Subcutaneous adipose tissue (tissue), 4 donors: ENCODE data around the gene NEUROG2. TPM values are rescaled to one million over a fixed set of nuclear protein-coding genes. Genes with fewer than 3 reads are reported as not detected.

Experiments
- total RNA-seq, 4 donors: library from RNA; depleted of rRNA; stranded (reverse); fragments of >200 nt; gene quantifications; one replicate each; pipeline ENCODE4 v1.1.0, GENCODE V29; 2016
- TF ChIP-seq, protein P1 (sequence below): fragments of 450-650 bp; IDR thresholded peaks from one replicate; pipeline ENCODE4 v1.5.1; 2016; ENCODE audit warnings: low read depth, mild to moderate bottlenecking, control low read depth, antibody characterized with exemption, moderate library complexity

NEUROG2 gene
- total RNA-seq, 4 donors from 2014 or later = not detected

DNA sequence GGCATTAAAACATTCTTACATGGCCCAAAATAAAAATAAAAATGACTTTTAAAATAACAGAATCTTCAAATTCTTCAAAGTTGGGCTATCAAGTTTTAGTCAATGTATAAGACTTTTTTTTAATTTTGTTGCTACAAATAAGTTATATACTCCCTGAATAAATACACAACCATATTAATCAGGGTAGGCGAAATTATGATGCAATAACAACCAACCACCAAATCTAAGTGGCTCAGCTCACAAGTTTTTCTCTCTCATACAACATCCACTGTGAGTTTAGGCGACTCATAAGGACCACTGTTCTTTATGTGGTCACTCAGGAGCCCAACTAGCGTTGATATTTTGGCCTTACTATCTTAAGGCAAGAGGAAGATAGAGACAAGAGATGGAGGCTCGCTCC is 11.2 kb downstream of the NEUROG2 start:
- TF ChIP-seq, protein P1, sequence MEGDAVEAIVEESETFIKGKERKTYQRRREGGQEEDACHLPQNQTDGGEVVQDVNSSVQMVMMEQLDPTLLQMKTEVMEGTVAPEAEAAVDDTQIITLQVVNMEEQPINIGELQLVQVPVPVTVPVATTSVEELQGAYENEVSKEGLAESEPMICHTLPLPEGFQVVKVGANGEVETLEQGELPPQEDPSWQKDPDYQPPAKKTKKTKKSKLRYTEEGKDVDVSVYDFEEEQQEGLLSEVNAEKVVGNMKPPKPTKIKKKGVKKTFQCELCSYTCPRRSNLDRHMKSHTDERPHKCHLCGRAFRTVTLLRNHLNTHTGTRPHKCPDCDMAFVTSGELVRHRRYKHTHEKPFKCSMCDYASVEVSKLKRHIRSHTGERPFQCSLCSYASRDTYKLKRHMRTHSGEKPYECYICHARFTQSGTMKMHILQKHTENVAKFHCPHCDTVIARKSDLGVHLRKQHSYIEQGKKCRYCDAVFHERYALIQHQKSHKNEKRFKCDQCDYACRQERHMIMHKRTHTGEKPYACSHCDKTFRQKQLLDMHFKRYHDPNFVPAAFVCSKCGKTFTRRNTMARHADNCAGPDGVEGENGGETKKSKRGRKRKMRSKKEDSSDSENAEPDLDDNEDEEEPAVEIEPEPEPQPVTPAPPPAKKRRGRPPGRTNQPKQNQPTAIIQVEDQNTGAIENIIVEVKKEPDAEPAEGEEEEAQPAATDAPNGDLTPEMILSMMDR = no peak

DNA sequence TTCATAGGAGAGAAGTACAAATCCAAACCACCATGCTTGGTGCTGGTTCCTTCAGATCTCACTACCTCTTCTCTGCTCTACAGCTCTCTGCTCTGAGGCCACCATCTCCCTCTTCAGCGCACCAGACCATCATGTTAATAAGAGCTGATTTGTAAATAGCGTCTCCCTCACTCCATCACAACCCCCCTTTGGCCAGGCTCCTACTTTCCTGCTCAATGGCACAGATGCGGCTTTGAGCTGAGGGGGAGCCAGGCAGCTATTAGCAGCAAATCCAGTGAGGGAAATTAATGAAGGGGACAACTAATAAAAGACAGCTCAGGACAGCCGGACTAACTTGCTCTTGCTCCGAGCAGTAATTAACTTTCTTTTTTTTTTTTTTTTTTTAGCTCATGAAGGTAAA is 13.1 kb downstream of the NEUROG2 start:
- TF ChIP-seq, protein P1 = no peak

DNA sequence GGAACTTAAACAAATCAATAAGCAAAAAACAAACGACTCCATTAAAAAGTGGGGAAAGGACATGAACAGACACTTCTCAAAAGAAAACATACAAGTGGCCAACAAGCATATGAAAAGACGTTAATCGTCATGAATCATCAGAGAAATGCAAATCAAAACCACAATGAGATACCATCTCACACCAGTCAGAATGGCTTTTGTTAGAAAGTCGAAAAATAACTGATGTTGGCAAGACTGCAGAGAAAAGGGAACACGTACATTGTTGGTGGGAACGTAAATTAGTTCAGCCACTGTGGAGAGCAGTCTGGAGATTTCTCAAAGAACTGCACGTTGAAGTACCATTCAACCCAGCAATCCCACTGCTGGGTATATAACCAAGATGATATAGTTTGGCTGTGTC is 23.7 kb downstream of the NEUROG2 start:
- TF ChIP-seq, protein P1 = no peak

DNA sequence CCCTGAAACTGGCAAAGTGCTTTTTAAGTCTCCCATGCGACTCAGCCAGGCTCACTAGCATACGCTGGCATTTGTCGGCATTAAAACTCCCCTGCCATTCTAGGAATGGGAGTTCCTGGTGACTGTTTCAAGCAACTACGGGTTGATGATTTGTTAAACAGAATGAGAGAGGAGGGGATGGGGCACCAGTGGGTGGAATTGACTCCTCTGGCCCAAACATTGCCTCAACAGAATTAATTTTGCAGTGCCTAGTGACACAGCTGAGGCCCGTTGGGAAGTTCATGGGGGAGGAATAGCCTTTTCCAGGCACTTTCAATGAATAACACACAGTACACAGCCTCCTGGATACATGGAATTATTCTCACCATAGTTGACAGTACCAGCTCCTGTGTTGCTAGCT is 30.1 kb downstream of the NEUROG2 start:
- TF ChIP-seq, protein P1 = no peak

DNA sequence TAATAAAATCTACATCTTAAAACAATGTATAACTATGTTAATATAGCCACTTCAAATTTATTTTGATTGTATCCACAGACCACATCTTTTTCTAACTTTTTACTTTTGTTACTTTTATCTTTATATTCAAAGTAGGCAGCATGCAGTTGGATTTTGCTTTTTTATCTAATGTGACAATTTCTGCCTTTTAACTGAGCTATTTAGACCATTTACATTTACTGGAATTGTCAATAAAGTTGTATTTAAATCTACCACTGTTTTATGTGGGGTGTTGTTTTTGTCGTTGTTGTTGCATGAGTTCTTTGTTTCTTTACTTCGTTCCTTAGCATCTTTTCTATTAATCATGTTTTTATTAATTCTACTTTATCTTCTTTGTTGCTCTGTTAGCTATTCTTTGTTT is 42.0 kb downstream of the NEUROG2 start:
- TF ChIP-seq, protein P1 = no peak

DNA sequence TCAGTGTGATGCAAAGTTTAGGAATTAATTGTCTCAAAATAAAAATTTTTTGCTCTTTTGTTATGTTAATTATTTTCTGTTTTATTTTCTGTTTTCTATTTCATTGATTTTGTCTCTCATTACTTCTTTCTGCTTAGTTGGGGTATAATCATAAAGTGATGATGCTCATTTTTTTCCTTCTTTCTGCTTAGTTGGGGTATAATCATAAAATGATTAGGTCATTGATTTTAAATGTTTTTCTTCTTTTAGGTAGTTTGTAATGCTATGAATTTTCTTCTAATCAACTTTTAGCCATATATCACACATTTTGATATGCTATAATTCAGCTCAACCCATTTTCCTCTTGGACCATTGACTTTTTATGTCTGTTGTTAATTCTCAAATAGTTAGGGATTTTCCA is 43.7 kb downstream of the NEUROG2 start:
- TF ChIP-seq, protein P1 = no peak

Other genes with a start within 250 kb of the NEUROG2 start
- 1 to 10 TPM; 2.1 to 4.6 (median 2.5) TPM for gene TIFA, start 230.3 kb downstream of the NEUROG2 start, total RNA-seq
- 10 to 100 TPM; 17.1 to 34.8 (median 25.8) TPM for gene ALPK1, start 218.8 kb downstream of the NEUROG2 start, total RNA-seq
- 1 to 10 TPM; 4.4 to 7.7 (median 6.6) TPM for gene ZGRF1, start 120.7 kb upstream of the NEUROG2 start, total RNA-seq
- gene LARP7, start 121.0 kb upstream of the NEUROG2 start, total RNA-seq = 10 to 100 TPM; 38.1 to 66.4 (median 50.7) TPM